Measurements from ENCODE around the gene RTF1.

RTF1 gene

DNA sequence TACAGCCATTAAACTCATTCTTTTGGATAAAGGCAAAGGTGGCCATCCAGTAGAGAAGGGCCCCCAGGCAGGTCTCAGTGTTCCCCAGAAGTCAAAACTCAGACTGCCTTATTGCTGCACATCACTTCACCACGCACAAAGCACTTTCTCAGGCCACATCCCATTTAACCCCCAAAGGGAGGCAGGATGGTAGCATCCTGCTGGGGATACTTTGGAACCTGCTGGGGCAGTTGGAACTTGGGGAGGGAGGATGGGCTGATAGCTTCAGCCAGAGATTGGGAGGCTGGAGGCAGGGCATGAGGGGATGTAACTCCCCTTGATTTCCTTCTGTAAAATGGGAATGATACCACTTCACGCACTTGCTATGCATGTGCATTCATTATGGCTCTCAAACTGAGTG, 81.8 kb downstream of the RTF1 start:
- no peak for DNase-seq (ENCODE audit: low read depth)
- no peak overlapping the region for H3K4me3 ChIP-seq (ENCODE audit: low read depth, low read length)
- TF ChIP-seq, protein P1, sequence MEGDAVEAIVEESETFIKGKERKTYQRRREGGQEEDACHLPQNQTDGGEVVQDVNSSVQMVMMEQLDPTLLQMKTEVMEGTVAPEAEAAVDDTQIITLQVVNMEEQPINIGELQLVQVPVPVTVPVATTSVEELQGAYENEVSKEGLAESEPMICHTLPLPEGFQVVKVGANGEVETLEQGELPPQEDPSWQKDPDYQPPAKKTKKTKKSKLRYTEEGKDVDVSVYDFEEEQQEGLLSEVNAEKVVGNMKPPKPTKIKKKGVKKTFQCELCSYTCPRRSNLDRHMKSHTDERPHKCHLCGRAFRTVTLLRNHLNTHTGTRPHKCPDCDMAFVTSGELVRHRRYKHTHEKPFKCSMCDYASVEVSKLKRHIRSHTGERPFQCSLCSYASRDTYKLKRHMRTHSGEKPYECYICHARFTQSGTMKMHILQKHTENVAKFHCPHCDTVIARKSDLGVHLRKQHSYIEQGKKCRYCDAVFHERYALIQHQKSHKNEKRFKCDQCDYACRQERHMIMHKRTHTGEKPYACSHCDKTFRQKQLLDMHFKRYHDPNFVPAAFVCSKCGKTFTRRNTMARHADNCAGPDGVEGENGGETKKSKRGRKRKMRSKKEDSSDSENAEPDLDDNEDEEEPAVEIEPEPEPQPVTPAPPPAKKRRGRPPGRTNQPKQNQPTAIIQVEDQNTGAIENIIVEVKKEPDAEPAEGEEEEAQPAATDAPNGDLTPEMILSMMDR (IDR thresholded peaks at IDR 0.05; ENCODE audit: insufficient read depth, low read depth, low read length, missing control alignments) = no peak

DNA sequence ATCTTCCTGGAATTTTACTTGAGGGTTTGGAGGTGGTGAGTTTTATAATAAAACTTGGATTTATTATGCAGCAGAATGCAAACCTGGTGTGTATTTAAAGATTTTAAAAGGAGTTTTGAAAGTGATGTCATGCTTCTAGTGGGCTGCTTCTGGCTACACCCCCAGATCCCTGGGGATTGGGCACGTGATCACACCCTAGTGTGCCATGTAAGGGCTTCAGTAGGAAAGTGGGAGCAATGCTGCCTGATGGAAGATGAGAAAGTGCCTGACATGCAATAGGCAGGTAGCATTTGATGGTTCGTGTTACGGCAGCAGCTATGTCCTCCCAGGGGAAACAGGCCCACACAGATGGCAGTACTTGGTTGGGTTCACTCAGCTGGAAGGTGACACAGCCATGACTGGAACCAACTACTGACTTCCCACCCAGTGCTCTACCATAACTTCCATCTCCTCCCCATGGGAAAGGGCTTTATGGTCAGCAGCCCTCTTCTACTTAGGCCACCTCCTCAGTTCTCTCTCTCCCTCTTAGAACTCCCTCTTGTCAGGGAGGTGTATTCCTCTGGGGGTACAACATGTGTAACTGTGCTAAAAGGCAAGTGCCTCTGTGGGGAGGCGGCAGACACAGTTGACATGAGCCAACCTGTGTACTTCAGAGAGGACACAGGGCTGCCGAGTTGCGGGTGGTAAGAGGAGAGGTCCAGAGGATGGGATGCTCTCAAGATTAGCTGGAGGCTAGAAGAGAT, 82.4 kb downstream of the RTF1 start:
- H3K4me3 ChIP-seq (ENCODE audit: low read depth, low read length) = no peak overlapping the region
- TF ChIP-seq, protein P1 (IDR thresholded peaks at IDR 0.05; ENCODE audit: insufficient read depth, low read depth, low read length, missing control alignments) = no peak
- DNase-seq (ENCODE audit: low read depth) = no peak

DNA sequence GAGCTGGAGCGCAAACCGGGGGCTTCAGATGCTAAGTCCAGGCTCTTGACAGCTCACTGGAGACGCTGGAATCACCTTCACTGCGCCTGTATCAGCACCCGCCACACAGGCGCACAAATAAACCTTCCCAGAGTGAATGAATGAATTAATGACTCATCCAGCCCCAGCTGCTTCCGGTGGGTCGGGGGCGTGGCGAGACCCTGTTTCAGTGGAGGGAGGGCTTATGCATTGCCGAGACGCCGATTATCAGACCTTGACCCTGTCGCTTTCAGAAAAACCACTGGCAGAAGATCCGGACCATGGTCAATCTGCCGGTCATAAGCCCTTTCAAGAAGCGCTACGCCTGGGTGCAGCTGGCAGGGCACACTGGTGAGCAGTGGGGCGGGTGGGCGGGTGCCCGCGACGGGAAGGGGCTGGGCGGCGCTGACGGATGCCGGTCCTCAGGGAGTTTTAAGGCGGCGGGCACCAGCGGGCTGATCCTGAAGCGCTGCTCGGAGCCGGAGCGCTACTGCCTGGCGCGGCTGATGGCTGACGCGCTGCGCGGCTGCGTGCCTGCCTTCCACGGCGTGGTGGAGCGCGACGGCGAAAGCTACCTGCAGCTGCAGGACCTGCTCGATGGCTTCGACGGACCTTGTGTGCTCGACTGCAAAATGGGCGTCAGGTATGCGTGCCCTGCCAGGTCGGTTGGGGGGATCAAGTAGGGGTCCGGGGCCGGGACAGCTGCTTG, 84.5 kb downstream of the RTF1 start:
- TF ChIP-seq, protein P1 (IDR thresholded peaks at IDR 0.05; ENCODE audit: insufficient read depth, low read depth, low read length, missing control alignments) = no peak
- peak; percentile 53 for DNase-seq (ENCODE audit: low read depth)
- peak overlapping the region; percentile 7; the same call in 1 of the 2 replicates for H3K4me3 ChIP-seq (ENCODE audit: low read depth, low read length)

DNA sequence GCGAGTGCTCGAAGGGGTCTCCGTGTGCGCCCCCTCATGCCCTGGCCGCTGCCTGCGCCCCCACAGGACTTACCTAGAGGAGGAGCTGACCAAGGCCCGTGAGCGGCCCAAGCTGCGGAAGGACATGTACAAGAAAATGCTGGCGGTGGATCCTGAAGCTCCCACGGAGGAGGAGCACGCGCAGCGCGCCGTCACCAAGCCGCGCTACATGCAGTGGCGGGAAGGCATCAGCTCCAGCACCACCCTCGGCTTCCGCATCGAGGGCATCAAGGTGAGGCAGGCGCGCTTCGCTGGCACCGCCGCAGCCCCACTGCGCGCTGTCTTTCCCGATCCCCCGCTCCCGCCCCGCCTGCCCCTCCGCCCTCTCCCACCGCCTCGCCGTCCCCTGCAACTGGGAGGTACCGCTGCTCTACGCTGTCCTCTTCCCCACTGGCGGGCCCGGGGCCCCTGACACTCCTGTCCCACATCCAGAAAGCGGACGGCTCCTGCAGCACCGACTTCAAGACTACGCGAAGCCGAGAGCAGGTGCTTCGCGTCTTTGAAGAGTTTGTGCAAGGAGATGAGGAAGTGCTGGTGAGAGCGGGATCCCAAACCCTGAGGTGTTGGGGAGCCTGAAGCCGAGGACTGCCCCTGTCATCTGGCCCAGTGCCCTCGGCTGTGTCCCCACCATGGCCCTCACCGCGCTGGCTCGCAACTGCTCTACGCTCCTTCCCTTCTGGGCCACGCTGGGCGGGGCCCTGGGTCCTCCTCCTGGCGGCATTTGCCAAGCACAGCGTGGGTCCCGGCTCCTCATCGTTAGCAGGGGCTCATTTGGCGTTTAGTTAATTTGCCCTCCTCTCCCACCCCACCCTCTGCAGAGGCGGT, 85.3 kb downstream of the RTF1 start:
- TF ChIP-seq, protein P1 (IDR thresholded peaks at IDR 0.05; ENCODE audit: insufficient read depth, low read depth, low read length, missing control alignments) = no peak
- peak overlapping the region; percentile 7; the same call in 1 of the 2 replicates for H3K4me3 ChIP-seq (ENCODE audit: low read depth, low read length)
- no peak for DNase-seq (ENCODE audit: low read depth)

DNA sequence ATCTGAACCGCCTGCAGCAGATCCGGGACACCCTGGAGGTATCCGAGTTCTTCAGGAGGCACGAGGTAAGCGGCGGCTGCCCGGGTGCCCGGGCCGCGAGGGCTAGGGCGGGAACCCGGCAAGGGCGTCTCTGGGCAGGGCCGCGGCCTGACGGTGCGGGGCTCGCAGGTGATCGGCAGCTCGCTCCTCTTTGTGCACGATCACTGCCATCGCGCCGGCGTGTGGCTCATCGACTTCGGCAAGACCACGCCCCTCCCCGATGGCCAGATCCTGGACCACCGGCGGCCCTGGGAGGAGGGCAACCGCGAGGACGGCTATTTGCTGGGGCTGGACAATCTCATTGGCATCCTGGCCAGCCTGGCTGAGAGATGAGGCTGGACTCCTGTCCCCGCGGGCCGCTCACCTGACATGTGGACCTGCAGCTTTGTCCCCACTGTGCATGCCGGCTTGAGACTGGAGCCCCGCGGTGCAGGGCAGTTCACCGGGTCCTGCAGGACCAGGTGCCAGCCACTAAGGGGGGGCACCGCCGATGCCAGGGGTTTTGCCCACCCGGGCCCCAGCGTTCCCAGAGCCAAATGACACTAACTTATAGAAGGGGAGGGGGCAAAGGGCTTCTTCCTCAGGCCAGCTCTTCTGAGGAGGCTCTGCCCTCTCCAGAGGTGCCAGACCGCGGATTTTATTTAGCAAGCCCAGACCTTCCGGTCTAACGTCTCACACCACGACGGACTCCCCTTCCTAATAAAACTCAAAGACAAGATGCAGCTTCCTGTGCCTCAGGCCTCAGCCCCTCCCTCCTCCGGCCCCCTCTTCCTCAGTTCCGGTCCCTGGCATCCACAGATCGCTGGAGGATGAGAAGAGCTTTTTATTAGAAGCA, 86.1 kb downstream of the RTF1 start:
- TF ChIP-seq, protein P1 (IDR thresholded peaks at IDR 0.05; ENCODE audit: insufficient read depth, low read depth, low read length, missing control alignments) = no peak
- no peak for DNase-seq (ENCODE audit: low read depth)
- no peak overlapping the region for H3K4me3 ChIP-seq (ENCODE audit: low read depth, low read length)

DNA sequence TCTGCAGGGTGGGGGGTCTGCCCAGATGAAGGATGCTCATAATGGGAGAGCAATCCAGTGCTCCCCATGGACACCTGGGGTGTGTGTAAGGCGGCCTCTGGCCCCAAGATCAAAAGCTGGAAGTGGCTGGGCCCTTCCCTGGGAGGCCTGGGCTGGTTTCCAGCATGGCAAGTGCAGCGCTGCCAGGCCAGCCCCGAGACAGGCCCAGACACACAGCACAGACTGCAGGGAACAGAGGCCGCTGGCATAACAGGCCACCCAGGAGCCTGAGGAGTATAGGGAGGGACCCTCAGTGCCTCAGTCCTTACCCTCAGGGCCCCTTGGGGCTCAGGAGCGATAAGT, 86.7 kb downstream of the RTF1 start:
- no peak for DNase-seq (ENCODE audit: low read depth)
- TF ChIP-seq, protein P1 (IDR thresholded peaks at IDR 0.05; ENCODE audit: insufficient read depth, low read depth, low read length, missing control alignments) = no peak
- no peak overlapping the region for H3K4me3 ChIP-seq (ENCODE audit: low read depth, low read length)

All from GM12865 (cell line).